ENCODE data around the gene PTHLH. TPM values are rescaled to one million over a fixed set of nuclear protein-coding genes. Genes with fewer than 3 reads are reported as not detected.

Gene PTHLH
- total and polyA plus RNA-seq, 10 of the 15 experiments (the other 5 are each of a cell fraction or from before 2014, with no cell fraction given) = 0.08 to 0.12 TPM; not detected in 8

- RAD21 ChIA-PET (ENCODE audit: unreplicated experiment) = no interaction called here
- 55% methylated on average over 3 of the region's 3 CpGs for WGBS (ENCODE audit: insufficient coverage, insufficient replicate concordance, low lambda C conversion rate, missing lambda C conversion rate)
- no peaks in the 10 kb centered on the region for H4K20me1 ChIP-seq (ENCODE audit: control insufficient read depth, insufficient read depth)
- in situ Hi-C loops (cut with MboI) = no loop called here
- ATAC-seq (no peak), DNase-seq (ENCODE audit: low read depth, low spot score) (no peak), FAIRE-seq (no peak)
- SMC1A ChIA-PET (ENCODE audit: uncharacterized antibody, unreplicated experiment) = no interaction called here
- no TSS peak for BruUV-seq (replicated peaks)
- CTCF ChIA-PET = no interaction called here
- intact Hi-C loops (cut with micrococcal nuclease; ENCODE audit: unreplicated experiment) = no loop called here
- H3K9ac ChIP-seq (ENCODE audit: control insufficient read depth, insufficient read depth, low read length) = no peak overlapping the region
- H3K36me3 ChIP-seq (ENCODE audit: control insufficient read depth in 2 of 2, insufficient read depth in 2 of 2, low read length in 1 of 2) = no peaks in the 10 kb centered on the region
- H3K79me2 ChIP-seq (ENCODE audit: control insufficient read depth, insufficient read depth, low read length) = no peaks in the 10 kb centered on the region
- H2AFZ ChIP-seq (ENCODE audit: control insufficient read depth, low read depth, low read length) = no peak overlapping the region
- no peaks in the 10 kb centered on the region; a peak in 1 of 4 replicates for H3K27me3 ChIP-seq (replicated peaks in 1 of 2; ENCODE audit: control insufficient read depth in 2 of 2, insufficient read depth in 2 of 2, low read length in 1 of 2)
- H3K27ac ChIP-seq (ENCODE audit: control insufficient read depth, insufficient read depth) = no peak overlapping the region
- POLR2A ChIA-PET = no interaction called here
- no peak for TF ChIP-seq CHD1 (IDR thresholded peaks at IDR 0.05; ENCODE audit: low read depth, low read length)
- no peak for TF ChIP-seq ATF2 (IDR thresholded peaks at IDR 0.05; ENCODE audit: low read length)
- no peak for TF ChIP-seq PML (IDR thresholded peaks at IDR 0.05; ENCODE audit: low read length)
- no peak for TF ChIP-seq EZH2 (IDR thresholded peaks at IDR 0.05; ENCODE audit: borderline replicate concordance, control insufficient read depth, low read depth, low read length)
- no peak for TF ChIP-seq STAT1 (conservative IDR thresholded peaks at IDR 0.05)
- no peaks in the 10 kb centered on the region for H3K4me1 ChIP-seq (ENCODE audit: control insufficient read depth, insufficient read depth, low read length)
- no peak overlapping the region for H3K4me2 ChIP-seq (ENCODE audit: control insufficient read depth, insufficient read depth)
- no peak overlapping the region for H3K4me3 ChIP-seq
- H3K9me3 ChIP-seq (replicated peaks; ENCODE audit: control insufficient read depth, insufficient read depth, low read length) = no peaks in the 10 kb centered on the region
These were observed 13.9 kb downstream of the PTHLH start for GRCh38 chr12:27958675-27959074.

GRCh38 chr12:27957366-27957765 is 15.2 kb downstream of the PTHLH start:
- RAD21 ChIA-PET (ENCODE audit: unreplicated experiment) = no interaction called here
- Histone ChIP-seq H3K4me1 (ENCODE audit: control insufficient read depth, insufficient read depth, low read length) (no peaks in the 10 kb centered on the region), H3K4me3 (no peak overlapping the region), H3K79me2 (ENCODE audit: control insufficient read depth, insufficient read depth, low read length) (no peaks in the 10 kb centered on the region), H3K36me3 (ENCODE audit: control insufficient read depth in 2 of 2, insufficient read depth in 2 of 2, low read length in 1 of 2) (no peaks in the 10 kb centered on the region), H3K4me2 (ENCODE audit: control insufficient read depth, insufficient read depth) (no peak overlapping the region), H3K27me3 (replicated peaks in 1 of 2; ENCODE audit: control insufficient read depth in 2 of 2, insufficient read depth in 2 of 2, low read length in 1 of 2) (peaks cover 0 to 2% of the 10 kb centered on the region in 2 experiments; a peak in 2 of 4 replicates), H2AFZ (ENCODE audit: control insufficient read depth, low read depth, low read length) (no peak overlapping the region), H4K20me1 (ENCODE audit: control insufficient read depth, insufficient read depth) (no peaks in the 10 kb centered on the region), H3K9me3 (replicated peaks; ENCODE audit: control insufficient read depth, insufficient read depth, low read length) (no peaks in the 10 kb centered on the region), H3K27ac (ENCODE audit: control insufficient read depth, insufficient read depth) (no peak overlapping the region), H3K9ac (ENCODE audit: control insufficient read depth, insufficient read depth, low read length) (no peak overlapping the region)
- BruUV-seq (replicated peaks) = no TSS peak
- POLR2A ChIA-PET = no interaction called here
- SMC1A ChIA-PET (ENCODE audit: uncharacterized antibody, unreplicated experiment) = interaction anchor here (0.9 kb wide), 1 partner anchor 9 kb away, joined by 4 read pairs; no protein-coding TSS in a partner anchor
- 33% methylated on average over 3 of the region's 3 CpGs for WGBS (ENCODE audit: insufficient coverage, insufficient replicate concordance, low lambda C conversion rate, missing lambda C conversion rate)
- in situ Hi-C loops (cut with MboI) = no loop called here
- intact Hi-C loops (cut with micrococcal nuclease; ENCODE audit: unreplicated experiment) = no loop called here
- DNase-seq (ENCODE audit: low read depth, low spot score) (no peak), ATAC-seq (no peak), FAIRE-seq (no peak)
- CTCF ChIA-PET = interaction anchor here (0.7 to 0.9 kb wide), 2 partner anchors 16 to 216 kb away, joined by 3 to 5 read pairs; no protein-coding TSS in a partner anchor
- no peak for TF ChIP-seq E4F1 (IDR thresholded peaks at IDR 0.05; ENCODE audit: borderline replicate concordance, partially characterized antibody)
- TF ChIP-seq PAX8 (IDR thresholded peaks at IDR 0.05) = no peak
- no peak for TF ChIP-seq NFXL1 (IDR thresholded peaks at IDR 0.05; ENCODE audit: borderline replicate concordance)
- no peak for TF ChIP-seq SREBF2 (IDR thresholded peaks at IDR 0.05; ENCODE audit: low read length)
- no peak for TF ChIP-seq MYC (IDR thresholded peaks at IDR 0.05; ENCODE audit: insufficient read depth, insufficient read length, insufficient replicate concordance, low read length, severe bottlenecking)

Data from GM12878 (cell line).